Endothelial cell of umbilical vein (primary cell): ENCODE results near the gene CPED1. TPM values are rescaled to one million over a fixed set of nuclear protein-coding genes. Genes with fewer than 3 reads are reported as not detected.

Experiments
- BruUV-seq: library from RNA; stranded (reverse); fragments of 400-500 nt; replicated peaks from 2 replicates; lab custom pipeline; 2021; lab: Mats Ljungman, UMichigan
- CTCF ChIA-PET: fragments of 300-600, 350-600 bp; sonication (Branson Sonifier 250); formaldehyde crosslinking; loops from one replicate; lab custom pipeline; 2021; ENCODE audit warnings: antibody characterized with exemption, inconsistent platforms; lab: Charles Lee
- POLR2A ChIA-PET: fragments of 300-600, 350-600 bp; sonication (Branson Sonifier 250); formaldehyde crosslinking; loops from one replicate; lab custom pipeline; 2021; ENCODE audit warnings: antibody characterized with exemption, inconsistent platforms; lab: Charles Lee
- DNase-seq: peaks from one replicate; pipeline ENCODE4 v3.0.0-alpha.2; 2011; ENCODE audit warnings: low read depth, low spot score
- FAIRE-seq: peaks from 2 replicates; lab custom pipeline; 2011; peaks lifted over from hg19 to GRCh38; lab: Jason Lieb, UNC
- H2AFZ ChIP-seq: 2 replicates; pipeline ENCODE4 v1.6.0; 2012; ENCODE audit warnings: low read depth, low read length, control low read depth, inconsistent platforms
- H3K27ac ChIP-seq: 2 replicates; pipeline ENCODE4 v1.5.1; 2011; ENCODE audit warnings: low read depth, mild to moderate bottlenecking, control low read depth, low read length, moderate library complexity; ENCODE audit not compliant: insufficient read depth
- H3K27me3 ChIP-seq, 2 experiments: 2 replicates each; pipeline versions ENCODE4 v1.6.0 to v1.6.1; 2011; ENCODE audit warnings: low read length in 2 of 2, mixed read lengths in 1 of 2; ENCODE audit not compliant: control insufficient read depth in 2 of 2, insufficient read depth in 2 of 2
- H3K36me3 ChIP-seq, 2 experiments: 2 replicates in 1 of 2; 3 replicates in 1 of 2; pipeline ENCODE4 v1.5.1; 2011; ENCODE audit warnings: low read length in 2 of 2, mild to moderate bottlenecking in 1 of 2, moderate library complexity in 1 of 2; ENCODE audit not compliant: control insufficient read depth in 2 of 2, insufficient read depth in 2 of 2; ENCODE audit errors: extremely low read depth in 1 of 2
- H3K4me1 ChIP-seq: 3 replicates; pipeline ENCODE4 v1.5.1; 2011; ENCODE audit warnings: mild to moderate bottlenecking, low read length; ENCODE audit not compliant: control insufficient read depth, insufficient read depth; ENCODE audit errors: extremely low read depth
- H3K4me2 ChIP-seq: 2 replicates; pipeline ENCODE4 v1.6.1; 2011; ENCODE audit warnings: low read length, control low read depth, mixed read lengths; ENCODE audit not compliant: insufficient read depth
- H3K4me3 ChIP-seq, 3 experiments: fragments of 200-600 bp in 1 of 3; sonication (generic), shearing (Covaris generic) in 1 of 3; replicated peaks in 1 of 3; 2 replicates each; pipeline ENCODE4 v1.5.1; 2011 to 2016; ENCODE audit warnings: control low read depth in 3 of 3, low read length in 3 of 3, mild to moderate bottlenecking in 2 of 3, inconsistent platforms in 1 of 3, low read depth in 1 of 3, moderate library complexity in 1 of 3; ENCODE audit not compliant: insufficient read depth in 1 of 3
- H3K79me2 ChIP-seq: 2 replicates; pipeline ENCODE4 v1.6.0; 2012; ENCODE audit warnings: low read length, inconsistent platforms; ENCODE audit not compliant: control insufficient read depth, insufficient read depth
- H3K9ac ChIP-seq: replicated peaks from 2 replicates; pipeline ENCODE3; 2011; ENCODE audit warnings: low read length, control low read depth; ENCODE audit not compliant: insufficient read depth; ENCODE audit errors: extremely low read depth
- H3K9me1 ChIP-seq: replicated peaks from 3 replicates; pipeline ENCODE4 v1.6.0; 2011; ENCODE audit warnings: mild to moderate bottlenecking, low read length; ENCODE audit not compliant: control insufficient read depth, insufficient read depth; ENCODE audit errors: extremely low read depth
- H3K9me3 ChIP-seq: replicated peaks from 2 replicates; pipeline ENCODE4 v1.5.1; 2012; ENCODE audit warnings: low read length, inconsistent platforms; ENCODE audit not compliant: control insufficient read depth, insufficient read depth
- H4K20me1 ChIP-seq: replicated peaks from 2 replicates; pipeline ENCODE3; 2011; ENCODE audit warnings: mild to moderate bottlenecking, low read length; ENCODE audit not compliant: control insufficient read depth, insufficient read depth; ENCODE audit errors: extremely low read depth
- CTCF ChIP-seq, 2 donors: IDR thresholded peaks; 1 replicate in 1 of 2; 2 replicates in 1 of 2; pipeline ENCODE4 v1.5.1; 2011; ENCODE audit warnings: low read length in 2 of 2, mild to moderate bottlenecking in 2 of 2, moderate library complexity in 2 of 2, control low read depth in 1 of 2, inconsistent platforms in 1 of 2, low read depth in 1 of 2; ENCODE audit not compliant: insufficient read depth in 1 of 2; ENCODE audit errors: extremely low read depth in 1 of 2
- EZH2 ChIP-seq: IDR thresholded peaks from 2 replicates; pipeline ENCODE4 v1.6.1; 2012; ENCODE audit warnings: borderline replicate concordance, low read depth, mild to moderate bottlenecking, moderate library complexity, low read length, inconsistent platforms; ENCODE audit not compliant: severe bottlenecking
- FOS ChIP-seq: IDR thresholded peaks from 2 replicates; pipeline ENCODE4 v1.6.1; 2011; ENCODE audit warnings: mild to moderate bottlenecking, low read length, moderate library complexity, borderline replicate concordance; ENCODE audit not compliant: insufficient read depth
- GATA2 ChIP-seq: IDR thresholded peaks from 2 replicates; pipeline ENCODE4 v1.7.0; 2011; ENCODE audit warnings: low read depth, mild to moderate bottlenecking, moderate library complexity, mixed read lengths, low read length; ENCODE audit not compliant: insufficient read length, insufficient read depth
- JUN ChIP-seq: IDR thresholded peaks from 2 replicates; pipeline ENCODE4 v1.6.1; 2011; ENCODE audit warnings: borderline replicate concordance, low read depth; ENCODE audit not compliant: insufficient read length, insufficient read depth
- MAX ChIP-seq: IDR thresholded peaks from 2 replicates; pipeline ENCODE4 v1.6.1; 2011; ENCODE audit not compliant: insufficient read depth, insufficient read length
- MYC ChIP-seq: IDR thresholded peaks from one replicate; pipeline ENCODE4 v1.6.1; 2011; ENCODE audit warnings: mild to moderate bottlenecking, low read depth, low read length
- POLR2A ChIP-seq: IDR thresholded peaks from 2 replicates; pipeline ENCODE4 v1.6.1; 2012; ENCODE audit warnings: low read depth, mild to moderate bottlenecking, control low read depth, low read length
- POLR2AphosphoS5 ChIP-seq: IDR thresholded peaks from 2 replicates; pipeline ENCODE4 v1.6.1; 2012; ENCODE audit warnings: low read depth, mild to moderate bottlenecking, control low read depth, low read length, moderate library complexity; ENCODE audit not compliant: insufficient read depth
- dilution Hi-C: fragments of 300-500 bp; cut with MboI; formaldehyde crosslinking; loops from one replicate; pipeline ENCODE4 v1.15.0; 2019; ENCODE audit warnings: low sequenced_read_pairs; ENCODE audit not compliant: extremely low pct_ligation_motif_present
- intact Hi-C: fragments of 100-400 bp; cut with micrococcal nuclease; formaldehyde crosslinking; loops from one replicate; pipeline ENCODE4 v1.10.0; 2022
- polyA plus RNA-seq, 4 experiments: library from polyadenylated mRNA; depleted of rRNA in 3 of 4; stranded (reverse) in 3 of 4; unstranded in 1 of 4; fragments of >200 nt; gene quantifications; 2 replicates each; pipeline versions ENCODE4 v1.2.1 to v1.2.3, GENCODE V29; 2011 to 2012; ENCODE audit warnings: missing spikeins in 1 of 4
- total RNA-seq: library from RNA; stranded (reverse); gene quantifications from 2 replicates; pipeline ENCODE4 v1.2.3, GENCODE V29; 2021

CPED1 gene
- total and polyA plus RNA-seq, 2 donors (not counting 3 experiments of a cell fraction or from before 2014, with no cell fraction given) = 0.22 to 3.0 TPM

- Histone ChIP-seq H3K9me3 (no peaks in the 10 kb centered on the region), H3K4me1 (peaks cover 6% of the 10 kb centered on the region), H3K27ac (no peak overlapping the region), H3K4me3 (no peak overlapping the region), H3K9me1 (no peaks in the 10 kb centered on the region), H3K27me3 (peaks cover 2 to 7% of the 10 kb centered on the region in 2 experiments), H3K36me3 (no peaks in the 10 kb centered on the region), H3K9ac (no peak overlapping the region), H3K79me2 (no peaks in the 10 kb centered on the region), H4K20me1 (no peaks in the 10 kb centered on the region), H2AFZ (no peak overlapping the region), H3K4me2 (no peak overlapping the region)
- dilution Hi-C loops = loop anchor here (25.0 kb wide), 1 partner anchor 89 kb away; no protein-coding TSS in a partner anchor
- intact Hi-C loops = no loop called here
- no peak for TF ChIP-seq JUN
- no TSS peak for BruUV-seq
- POLR2A ChIA-PET = no interaction called here
- DNase-seq (no peak), FAIRE-seq (no peak)
- CTCF ChIA-PET = interaction anchor here (1.0 to 7.6 kb wide), 3 partner anchors 11 to 110 kb away, joined by 3 to 71 read pairs (median 12); partner anchors contain the start of gene CPED1
Measured at GRCh38 chr7:120998520-120998919, 10.0 kb downstream of the CPED1 start.

GRCh38 chr7:120998996-120999565 lies 10.6 kb downstream of the CPED1 start:
- Histone ChIP-seq H3K9me3 (no peaks in the 10 kb centered on the region), H3K4me1 (peaks cover 6% of the 10 kb centered on the region), H3K4me3 (no peak overlapping the region), H3K79me2 (no peaks in the 10 kb centered on the region), H4K20me1 (no peaks in the 10 kb centered on the region), H3K9ac (no peak overlapping the region), H2AFZ (no peak overlapping the region), H3K27ac (no peak overlapping the region), H3K4me2 (no peak overlapping the region), H3K9me1 (no peaks in the 10 kb centered on the region), H3K36me3 (no peaks in the 10 kb centered on the region), H3K27me3 (peaks cover 2 to 7% of the 10 kb centered on the region in 2 experiments)
- CTCF ChIA-PET = interaction anchor here (1.3 to 7.6 kb wide), 3 partner anchors 11 to 109 kb away, joined by 4 to 71 read pairs (median 12); partner anchors contain the start of gene CPED1
- DNase-seq (no peak), FAIRE-seq (no peak)
- dilution Hi-C loops = loop anchor here (25.0 kb wide), 1 partner anchor 88 kb away; no protein-coding TSS in a partner anchor
- BruUV-seq = no TSS peak
- TF ChIP-seq GATA2 (no peak), JUN (no peak), EZH2 (no peak), MAX (no peak), FOS (no peak), POLR2AphosphoS5 (no peak), MYC (no peak), CTCF (IDR thresholded peaks at IDR 0.05; ENCODE audit: extremely low read depth in 1 of 2, insufficient read depth in 1 of 2, low read depth in 1 of 2, low read length in 2 of 2) (no peak), POLR2A (no peak)
- intact Hi-C loops = no loop called here
- POLR2A ChIA-PET = no interaction called here
